Stimulated activated CD8-positive, alpha-beta memory T cell treated with anti-CD3 and anti-CD28 coated beads, Interleukin-7, amount 100 ng/mL, for 4 hours (primary cell): ENCODE results near the gene HCAR2.
"Not testable (repeated sequence)": the region's sequence is repeated elsewhere in the genome, so short reads cannot be mapped to it uniquely, and the experiment has no call there.

Experiments used
- DNase-seq, 2 donors: peaks; one replicate each; pipeline ENCODE4 v3.0.0-alpha.2; 2020; ENCODE audit warnings: low read depth in 2 of 2

The HCAR2 gene

DNA sequence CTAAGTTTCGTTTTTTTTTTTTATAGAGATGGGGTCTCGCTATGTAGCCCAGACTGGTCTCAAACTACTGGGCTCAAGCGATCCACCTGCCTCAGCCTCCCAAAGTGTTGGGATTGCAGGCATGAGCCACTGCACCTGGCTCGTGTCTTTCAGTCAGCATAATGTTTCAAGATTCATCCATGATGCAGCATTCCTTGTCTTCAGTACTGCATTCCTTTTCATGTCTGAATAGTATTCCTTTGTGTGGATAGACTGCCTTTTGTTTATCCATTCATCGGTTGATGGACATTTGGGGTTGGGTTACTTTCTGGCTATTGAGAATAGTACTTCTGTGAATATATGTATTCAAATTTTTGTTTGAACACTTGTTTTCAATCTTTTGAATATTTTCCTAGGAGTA lies 37.4 kb downstream of the HCAR2 start:
- no peak for DNase-seq

DNA sequence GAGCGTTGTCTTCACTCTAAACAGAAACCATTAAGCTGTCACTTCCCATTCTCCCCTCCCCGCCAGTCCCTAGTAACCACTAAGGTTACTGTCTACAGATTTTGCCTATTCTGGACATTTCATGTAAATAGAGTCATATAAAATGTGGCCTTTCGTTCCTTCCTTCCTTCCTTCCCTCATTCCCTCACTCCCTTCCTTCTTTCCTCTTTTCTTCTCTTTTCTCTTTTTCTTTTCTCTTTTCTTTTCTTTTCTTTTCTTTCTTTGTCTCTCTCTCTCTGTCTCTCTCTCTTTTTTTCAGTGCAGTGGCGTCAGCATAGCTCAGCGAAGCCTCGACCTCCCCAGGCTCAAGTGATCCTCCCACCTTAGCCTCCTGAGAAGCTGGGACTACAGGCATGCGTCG lies 37.8 kb downstream of the HCAR2 start:
- DNase-seq = no peak

DNA sequence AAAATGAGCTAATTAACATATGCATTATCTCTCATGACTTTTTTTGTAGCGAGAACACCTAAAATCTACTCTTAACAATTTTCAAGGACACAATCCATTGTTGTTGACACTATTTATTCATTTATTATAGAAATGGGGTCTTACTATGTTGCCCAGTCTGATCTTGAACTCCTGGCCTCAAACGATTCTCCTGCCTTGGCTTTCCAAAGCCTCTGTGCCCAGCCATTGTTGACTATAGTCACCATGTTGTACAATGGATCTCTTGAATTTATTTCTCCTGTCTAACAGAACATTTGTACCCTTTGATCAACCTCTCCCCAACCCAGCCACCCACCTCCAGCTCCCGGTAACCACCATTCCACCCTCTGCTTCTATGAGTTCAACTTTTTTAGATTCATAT lies 41.2 kb downstream of the HCAR2 start:
- no peak for DNase-seq

DNA sequence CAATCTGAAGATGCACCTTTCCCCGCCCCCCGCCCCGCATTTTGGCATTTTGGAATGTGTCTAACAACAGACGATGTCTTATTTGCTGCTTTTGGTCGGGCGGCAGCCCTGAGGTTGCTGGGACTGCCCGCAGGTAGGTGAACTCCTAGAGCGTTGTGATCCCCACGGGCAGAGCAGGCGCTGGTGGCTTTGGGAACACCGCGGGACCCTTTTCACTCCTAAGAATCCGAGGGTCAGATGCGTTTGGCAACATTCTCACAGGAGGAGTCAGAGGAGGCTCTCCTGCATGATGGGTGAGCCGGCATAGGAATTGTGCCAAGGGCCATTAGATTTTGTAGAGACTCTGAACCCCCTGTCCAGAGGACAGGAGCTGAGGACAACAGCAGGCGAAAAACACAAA lies 41.9 kb downstream of the HCAR2 start:
- no peak for DNase-seq

DNA sequence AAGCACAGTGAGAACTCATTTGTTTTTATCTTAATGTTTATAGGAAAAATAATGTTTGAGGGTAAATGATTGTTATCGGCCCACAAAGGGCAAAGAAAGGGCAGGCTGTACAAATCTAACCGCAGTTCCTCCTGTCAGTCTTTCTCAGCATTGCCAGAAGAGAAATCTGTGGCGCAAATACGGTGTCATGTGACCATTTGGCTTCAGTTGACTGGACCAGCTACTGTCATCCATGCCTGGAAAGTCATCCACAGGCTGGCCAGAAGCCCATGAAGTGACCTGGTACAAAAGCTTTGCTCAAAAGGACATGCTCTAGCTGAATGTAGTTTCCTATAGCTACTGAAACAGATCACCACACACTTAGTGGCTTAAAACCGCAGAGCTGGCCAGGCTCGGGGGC lies 43.6 kb downstream of the HCAR2 start:
- no peak for DNase-seq

DNA sequence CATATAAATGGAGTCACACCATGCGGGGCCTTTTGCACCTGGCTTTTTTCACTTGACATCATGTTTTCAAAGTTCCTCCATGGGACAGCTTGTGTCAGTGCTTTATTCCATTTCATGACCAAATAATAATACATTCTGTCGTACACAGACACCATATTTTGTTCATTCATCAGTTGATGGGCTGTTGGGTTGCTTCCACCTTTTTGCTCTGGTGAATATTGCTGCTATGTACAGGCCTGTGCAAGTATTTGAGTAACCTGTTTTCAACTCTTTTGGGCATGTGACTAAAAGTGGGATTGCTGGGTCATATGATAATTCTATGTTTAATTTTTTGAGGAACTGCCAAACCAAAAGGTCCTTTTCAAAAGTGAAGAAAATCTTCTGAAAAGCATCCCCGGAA lies 46.9 kb downstream of the HCAR2 start:
- no peak for DNase-seq

DNA sequence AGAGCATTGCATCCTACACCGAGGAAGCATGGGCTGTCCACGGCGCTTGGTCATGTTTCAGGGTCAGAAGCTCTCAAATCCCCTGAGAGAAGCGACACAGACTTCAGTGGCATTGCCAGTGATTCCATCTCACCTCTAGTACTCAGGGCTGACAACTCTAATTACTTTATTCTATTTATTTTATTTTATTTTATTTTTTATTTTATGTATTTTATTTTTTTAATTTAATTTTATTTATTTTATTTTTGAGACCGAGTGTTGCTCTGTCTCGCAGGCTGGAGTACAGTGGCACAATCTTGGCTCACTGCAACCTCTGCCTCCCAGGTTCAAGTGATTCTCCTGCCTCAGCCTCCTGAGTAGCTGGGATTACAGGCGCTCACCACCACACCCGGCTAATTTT lies 49.9 kb downstream of the HCAR2 start:
- DNase-seq = not testable (repeated sequence)

DNA sequence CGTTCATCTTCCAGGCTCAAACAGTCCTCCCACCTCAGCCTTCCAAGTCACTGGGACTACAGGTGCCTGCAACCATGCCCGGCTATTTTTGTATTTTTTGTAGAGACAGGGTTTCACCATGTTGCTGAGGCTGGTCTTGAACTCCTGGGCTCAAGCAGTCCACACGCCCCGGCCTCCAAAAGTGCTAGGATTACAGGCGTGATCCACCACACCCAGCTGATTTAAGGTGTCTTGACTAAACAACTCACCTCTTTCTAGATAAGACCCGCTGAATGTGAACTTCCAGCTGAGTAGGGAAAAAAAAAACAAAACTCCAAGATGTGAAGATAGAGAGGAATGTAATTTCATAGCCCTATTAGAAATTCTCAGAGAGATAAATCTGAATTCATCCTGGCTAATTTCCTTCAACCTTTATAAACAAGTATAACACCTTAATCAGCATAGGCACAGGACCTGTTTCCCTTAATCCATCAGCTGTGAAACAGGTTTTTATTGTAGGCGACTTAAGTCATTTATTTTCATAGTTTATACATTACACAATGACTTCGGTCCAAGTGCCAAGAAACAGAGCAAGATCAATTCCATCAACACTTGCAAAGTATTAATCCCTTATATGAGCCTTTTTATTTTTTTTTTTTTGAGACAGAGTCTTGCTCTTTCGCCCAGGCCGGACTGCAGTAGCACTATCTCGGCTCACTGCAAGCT lies 51.5 kb downstream of the HCAR2 start:
- no peak for DNase-seq
